Panc1 (cell line): Measurements from ENCODE around the gene SART3. TPM values are rescaled to one million over a fixed set of nuclear protein-coding genes. Genes with fewer than 3 reads are reported as not detected.

Source experiments
- ATAC-seq: fragments of 200-7000 bp; cut with Tn5 transposase; 2 replicates; pipeline ENCODE4 v1.9.1; 2020; ENCODE audit warnings: mild to moderate bottlenecking, moderate library complexity
- BruUV-seq: library from RNA; stranded (reverse); fragments of 400-500 nt; replicated peaks from 2 replicates; lab custom pipeline; 2021; lab: Mats Ljungman, UMichigan
- CTCF ChIA-PET: fragments of 300-600 bp; sonication (Branson Sonifier 250); formaldehyde crosslinking; loops from one replicate; lab custom pipeline; 2022; ENCODE audit warnings: antibody characterized with exemption; lab: Charles Lee
- POLR2A ChIA-PET: fragments of 300-600 bp; sonication (Branson Sonifier 250); formaldehyde crosslinking; loops from one replicate; lab custom pipeline; 2022; ENCODE audit warnings: antibody characterized with exemption; lab: Charles Lee
- DNase-seq: peaks from one replicate; pipeline ENCODE4 v3.0.0-alpha.2; 2010; ENCODE audit warnings: low read depth, low spot score
- H3K27ac ChIP-seq: 2 replicates; pipeline ENCODE4 v1.5.1; 2011; ENCODE audit warnings: mild to moderate bottlenecking, low read length, inconsistent platforms
- H3K27me3 ChIP-seq: fragments of 200-500 bp; sonication (Bioruptor generic); 2 replicates; pipeline ENCODE4 v1.6.0; 2014; ENCODE audit warnings: low read length, inconsistent platforms; ENCODE audit not compliant: control insufficient read depth, insufficient read depth
- H3K36me3 ChIP-seq: fragments of 200-500 bp; sonication (Bioruptor generic); 2 replicates; pipeline ENCODE4 v1.5.1; 2014; ENCODE audit warnings: inconsistent platforms, mild to moderate bottlenecking, low read length, moderate library complexity; ENCODE audit not compliant: control insufficient read depth, insufficient read depth
- H3K4me1 ChIP-seq: 2 replicates; pipeline ENCODE4 v1.5.1; 2011; ENCODE audit warnings: inconsistent platforms, mild to moderate bottlenecking, low read length, moderate library complexity; ENCODE audit not compliant: control insufficient read depth, insufficient read depth
- H3K4me3 ChIP-seq, 2 experiments: 2 replicates each; pipeline ENCODE4 v1.5.1; 2011 to 2012; ENCODE audit warnings: low read depth in 2 of 2, low read length in 2 of 2, mild to moderate bottlenecking in 2 of 2, inconsistent platforms in 1 of 2, moderate library complexity in 1 of 2
- H3K9me3 ChIP-seq: fragments of 200-500 bp; sonication (Bioruptor generic); 2 replicates; pipeline ENCODE4 v1.5.1; 2014; ENCODE audit warnings: low read depth, mild to moderate bottlenecking, inconsistent platforms, low read length, moderate library complexity; ENCODE audit not compliant: control insufficient read depth, insufficient read depth
- POLR2AphosphoS5 ChIP-seq: IDR thresholded peaks from 2 replicates; pipeline ENCODE4 v1.6.1; 2012; ENCODE audit warnings: mild to moderate bottlenecking, low read depth, low read length, moderate library complexity
- REST ChIP-seq, 2 experiments: IDR thresholded peaks; 2 replicates each; pipeline ENCODE4 v1.6.1; 2011 to 2012; ENCODE audit warnings: low read depth in 2 of 2, control low read depth in 1 of 2, low read length in 1 of 2, mild to moderate bottlenecking in 1 of 2, moderate library complexity in 1 of 2; ENCODE audit not compliant: insufficient read depth in 1 of 2
- SIN3A ChIP-seq: IDR thresholded peaks from 2 replicates; pipeline ENCODE4 v1.6.1; 2012; ENCODE audit warnings: low read depth, mild to moderate bottlenecking, low read length, moderate library complexity, borderline replicate concordance; ENCODE audit not compliant: insufficient read depth
- TCF7L2 ChIP-seq: IDR thresholded peaks from 2 replicates; pipeline ENCODE4 v1.6.1; 2011; ENCODE audit warnings: mild to moderate bottlenecking, low read depth, low read length, inconsistent platforms
- in situ Hi-C: cut with HindIII; loops from 2 replicates; pipeline ENCODE4 v1.10.0; 2016; ENCODE audit warnings: low sequenced_read_pairs, low pct_unique_long_range_greater_than_20kb
- intact Hi-C: fragments of 100-400 bp; cut with micrococcal nuclease; formaldehyde crosslinking; loops from one replicate; pipeline ENCODE4 v1.10.0; 2022; ENCODE audit not compliant: unreplicated experiment
- total RNA-seq: library from RNA; stranded (reverse); gene quantifications from one replicate; pipeline ENCODE4 v1.2.1, GENCODE V29; 2021; ENCODE audit not compliant: unreplicated experiment
- TF ChIP-seq, protein P1 (sequence below): fragments of 450-650 bp; IDR thresholded peaks from 2 replicates; pipeline ENCODE4 v1.5.1; 2017; ENCODE audit warnings: mild to moderate bottlenecking

Gene SART3
- total RNA-seq, 1 experiment from 2014 or later: 55.9 TPM

GRCh38 chr12:108509806-108510205 lies 51.2 kb downstream of the SART3 start:
- H3K4me3 ChIP-seq: no peak overlapping the region
- no peak overlapping the region for H3K27ac ChIP-seq
- in situ Hi-C loops (no loop called here), intact Hi-C loops (no loop called here)
- POLR2A ChIA-PET: no interaction called here
- BruUV-seq: no TSS peak
- H3K9me3 ChIP-seq: no peaks in the 10 kb centered on the region
- CTCF ChIA-PET: no interaction called here
- H3K36me3 ChIP-seq: no peaks in the 10 kb centered on the region
- H3K27me3 ChIP-seq: no peaks in the 10 kb centered on the region
- TF ChIP-seq POLR2AphosphoS5 (no peak), SIN3A (no peak), REST (IDR thresholded peaks at IDR 0.05; ENCODE audit: insufficient read depth in 1 of 2, low read depth in 2 of 2, low read length in 1 of 2) (no peak), TCF7L2 (no peak)
- TF ChIP-seq, protein P1, sequence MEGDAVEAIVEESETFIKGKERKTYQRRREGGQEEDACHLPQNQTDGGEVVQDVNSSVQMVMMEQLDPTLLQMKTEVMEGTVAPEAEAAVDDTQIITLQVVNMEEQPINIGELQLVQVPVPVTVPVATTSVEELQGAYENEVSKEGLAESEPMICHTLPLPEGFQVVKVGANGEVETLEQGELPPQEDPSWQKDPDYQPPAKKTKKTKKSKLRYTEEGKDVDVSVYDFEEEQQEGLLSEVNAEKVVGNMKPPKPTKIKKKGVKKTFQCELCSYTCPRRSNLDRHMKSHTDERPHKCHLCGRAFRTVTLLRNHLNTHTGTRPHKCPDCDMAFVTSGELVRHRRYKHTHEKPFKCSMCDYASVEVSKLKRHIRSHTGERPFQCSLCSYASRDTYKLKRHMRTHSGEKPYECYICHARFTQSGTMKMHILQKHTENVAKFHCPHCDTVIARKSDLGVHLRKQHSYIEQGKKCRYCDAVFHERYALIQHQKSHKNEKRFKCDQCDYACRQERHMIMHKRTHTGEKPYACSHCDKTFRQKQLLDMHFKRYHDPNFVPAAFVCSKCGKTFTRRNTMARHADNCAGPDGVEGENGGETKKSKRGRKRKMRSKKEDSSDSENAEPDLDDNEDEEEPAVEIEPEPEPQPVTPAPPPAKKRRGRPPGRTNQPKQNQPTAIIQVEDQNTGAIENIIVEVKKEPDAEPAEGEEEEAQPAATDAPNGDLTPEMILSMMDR: no peak
- H3K4me1 ChIP-seq: peaks cover 5% of the 10 kb centered on the region; the same call in 1 of the 2 replicates
- ATAC-seq: no peak
- no peak for DNase-seq

DNA sequence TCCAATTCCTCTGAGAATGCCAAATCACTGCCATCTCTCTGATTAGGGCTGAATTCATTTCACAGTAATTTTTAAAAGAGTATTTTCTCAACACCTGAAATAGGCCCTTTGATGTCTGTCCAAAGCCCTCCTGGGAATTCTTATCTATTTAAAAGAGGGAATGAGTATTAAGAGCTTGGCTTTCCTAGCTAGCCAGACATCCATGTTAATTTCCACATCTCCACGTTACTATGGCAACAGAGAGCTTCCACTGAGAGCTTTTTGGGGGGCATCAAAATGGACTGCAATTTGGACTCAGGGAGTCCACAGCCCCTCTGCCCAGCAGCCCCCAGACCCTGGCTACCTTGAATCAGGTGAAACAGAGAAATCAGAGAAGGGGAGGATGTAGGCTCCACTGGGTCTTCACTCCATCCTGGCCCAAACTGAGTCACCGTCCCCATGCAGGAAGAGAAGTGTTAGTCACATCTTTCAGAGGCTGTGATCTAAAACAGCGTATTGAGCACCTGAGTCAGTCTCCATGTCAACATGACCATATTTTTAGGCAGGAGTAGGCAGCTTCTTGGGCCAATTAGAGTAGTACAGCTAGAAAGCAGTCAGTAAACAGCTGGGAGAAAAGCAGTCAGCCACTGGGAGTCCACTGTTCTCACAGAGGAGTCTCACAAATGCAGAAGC lies 52.9 kb downstream of the SART3 start:
- in situ Hi-C loops: no loop called here
- peak; percentile 40; the same call in 1 of the 2 replicates for ATAC-seq
- ChIA-PET CTCF (no interaction called here), POLR2A (interaction anchor here (0.6 to 0.7 kb wide), 2 partner anchors 308 to 471 kb away, joined by 3 to 5 read pairs; no protein-coding TSS in a partner anchor)
- no peak for DNase-seq
- peaks cover 3% of the 10 kb centered on the region; the same call in 1 of the 2 replicates for H3K9me3 ChIP-seq
- peaks cover 5% of the 10 kb centered on the region; the same call in 1 of the 2 replicates for H3K4me1 ChIP-seq
- no peak overlapping the region for H3K27ac ChIP-seq
- TF ChIP-seq, protein P1: no peak
- no peak for TF ChIP-seq TCF7L2
- no peak for TF ChIP-seq SIN3A
- TF ChIP-seq REST (IDR thresholded peaks at IDR 0.05; ENCODE audit: insufficient read depth in 1 of 2, low read depth in 2 of 2, low read length in 1 of 2): no peak
- no peak for TF ChIP-seq POLR2AphosphoS5
- intact Hi-C loops: no loop called here
- BruUV-seq: no TSS peak
- H3K4me3 ChIP-seq: no peak overlapping the region
- no peaks in the 10 kb centered on the region for H3K36me3 ChIP-seq
- no peaks in the 10 kb centered on the region for H3K27me3 ChIP-seq
